Measurements from ENCODE around the gene RFX5. TPM values are rescaled to one million over a fixed set of nuclear protein-coding genes. Genes with fewer than 3 reads are reported as not detected.

Gene RFX5
- total and polyA plus RNA-seq, 12 donors = 22.6 to 82.5 (median 50.0) TPM

- Histone ChIP-seq H3K4me3 (no peak overlapping the region), H3K27ac (no peak overlapping the region), H3K36me3 (replicated peaks in 1 of 2) (peaks cover 0 to 94% of the 10 kb centered on the region in 2 donors), H3K4me1 (replicated peaks in 1 of 2) (no peaks in the 10 kb centered on the region), H3K27me3 (no peaks in the 10 kb centered on the region), H3K9me3 (replicated peaks in 1 of 3) (no peaks in the 10 kb centered on the region)
- intact Hi-C loops (cut with DNase I) = loop anchor here in 1 of 2 donors (5.0 kb wide), 1 partner anchor 47 kb away; no protein-coding TSS in a partner anchor
- no peak for DNase-seq
- TF ChIP-seq CTCF (IDR thresholded peaks at IDR 0.05) (no peak), POLR2A (IDR thresholded peaks at IDR 0.05) (no peak)
- 86 to 97% (median 87%) methylated on average over 2 of the region's 2 CpGs for WGBS, 4 donors
Measured at GRCh38 chr1:151294742-151295462, 52.1 kb downstream of the RFX5 start.

- WGBS, 4 donors = 78 to 89% (median 86%) methylated on average over 6 of the region's 6 CpGs
- H3K27ac ChIP-seq = no peak overlapping the region
Measured at GRCh38 chr1:151293093-151293492, 54.0 kb downstream of the RFX5 start.

GRCh38 chr1:151292207-151293030 lies 54.6 kb downstream of the RFX5 start:
- no peak overlapping the region for H3K27ac ChIP-seq
- no peaks in the 10 kb centered on the region for H3K4me1 ChIP-seq (replicated peaks in 1 of 2)
- 82 to 85% (median 83%) methylated on average over 11 to 13 of the region's 13 CpGs for WGBS, 4 donors
- intact Hi-C loops (cut with DNase I) = no loop called here
- TF ChIP-seq POLR2A (IDR thresholded peaks at IDR 0.05) (no peak), CTCF (IDR thresholded peaks at IDR 0.05) (peak in 1 of 6 experiments; percentile 17)
- H3K9me3 ChIP-seq (replicated peaks in 1 of 3) = no peaks in the 10 kb centered on the region
- no peak overlapping the region for H3K4me3 ChIP-seq
- H3K27me3 ChIP-seq = no peaks in the 10 kb centered on the region
- peaks cover 0 to 94% of the 10 kb centered on the region in 2 donors for H3K36me3 ChIP-seq (replicated peaks in 1 of 2)
- DNase-seq = no peak

More at GRCh38 chr1:151293093-151293492, 54.0 kb downstream of the RFX5 start:
- DNase-seq = no peak
- TF ChIP-seq POLR2A (IDR thresholded peaks at IDR 0.05) = no peak
- TF ChIP-seq CTCF (IDR thresholded peaks at IDR 0.05) = no peak
- no peaks in the 10 kb centered on the region for H3K4me1 ChIP-seq (replicated peaks in 1 of 2)
- no peak overlapping the region for H3K4me3 ChIP-seq
- intact Hi-C loops (cut with DNase I) = no loop called here
- H3K9me3 ChIP-seq (replicated peaks in 1 of 3) = no peaks in the 10 kb centered on the region
- H3K36me3 ChIP-seq (replicated peaks in 1 of 2) = peaks cover 0 to 94% of the 10 kb centered on the region in 2 donors
- H3K27me3 ChIP-seq = no peaks in the 10 kb centered on the region

GRCh38 chr1:151290709-151291303 lies 56.2 kb downstream of the RFX5 start:
- DNase-seq = peak in 1 of 7 donors; percentile 59
- 82 to 92% (median 87%) methylated on average over 5 to 19 of the region's 19 CpGs for WGBS, 4 donors
- no peaks in the 10 kb centered on the region for H3K27me3 ChIP-seq
- H3K4me3 ChIP-seq = no peak overlapping the region
- H3K4me1 ChIP-seq (replicated peaks in 1 of 2) = no peaks in the 10 kb centered on the region
- no peak overlapping the region for H3K27ac ChIP-seq
- intact Hi-C loops (cut with DNase I) = no loop called here
- H3K36me3 ChIP-seq (replicated peaks in 1 of 2) = peaks cover 0 to 94% of the 10 kb centered on the region in 2 donors
- H3K9me3 ChIP-seq (replicated peaks in 1 of 3) = no peaks in the 10 kb centered on the region
- TF ChIP-seq CTCF (IDR thresholded peaks at IDR 0.05) (no peak), POLR2A (IDR thresholded peaks at IDR 0.05) (no peak)

All from adrenal gland (tissue), 12 donors.